Ishikawa (cell line): ENCODE results near the gene COL6A1.

Experiments used
- CEBPB ChIP-seq: IDR thresholded peaks from 2 replicates; pipeline ENCODE4 v1.6.1; 2012
- CREB1 ChIP-seq: IDR thresholded peaks from 2 replicates; pipeline ENCODE4 v1.6.1; 2012; ENCODE audit warnings: low read depth
- EP300 ChIP-seq: IDR thresholded peaks from 2 replicates; pipeline ENCODE4 v1.6.1; 2012; ENCODE audit warnings: borderline replicate concordance
- MAX ChIP-seq: IDR thresholded peaks from 2 replicates; pipeline ENCODE4 v1.6.1; 2012
- NFIC ChIP-seq: IDR thresholded peaks from 2 replicates; pipeline ENCODE4 v1.6.1; 2012
- RAD21 ChIP-seq: IDR thresholded peaks from 2 replicates; pipeline ENCODE4 v1.6.1; 2012; ENCODE audit warnings: low read depth
- TAF1 ChIP-seq: IDR thresholded peaks from 2 replicates; pipeline ENCODE4 v1.6.1; 2012; ENCODE audit warnings: low read depth, mild to moderate bottlenecking
- TCF12 ChIP-seq: IDR thresholded peaks from 2 replicates; pipeline ENCODE4 v1.6.1; 2012; ENCODE audit warnings: low read depth
- USF1 ChIP-seq: IDR thresholded peaks from 2 replicates; pipeline ENCODE4 v1.6.1; 2012

- TF ChIP-seq EP300: no peak
- no peak for TF ChIP-seq TAF1
- TF ChIP-seq MAX: no peak
- TF ChIP-seq RAD21: no peak
- TF ChIP-seq USF1: no peak
- TF ChIP-seq TCF12: no peak
- no peak for TF ChIP-seq NFIC
- TF ChIP-seq CEBPB: no peak
- TF ChIP-seq CREB1: no peak
These were observed 28.6 kb upstream of the COL6A1 start for GRCh38 chr21:45952974-45953373.
